ENCODE data around the gene ITSN1.

DNA sequence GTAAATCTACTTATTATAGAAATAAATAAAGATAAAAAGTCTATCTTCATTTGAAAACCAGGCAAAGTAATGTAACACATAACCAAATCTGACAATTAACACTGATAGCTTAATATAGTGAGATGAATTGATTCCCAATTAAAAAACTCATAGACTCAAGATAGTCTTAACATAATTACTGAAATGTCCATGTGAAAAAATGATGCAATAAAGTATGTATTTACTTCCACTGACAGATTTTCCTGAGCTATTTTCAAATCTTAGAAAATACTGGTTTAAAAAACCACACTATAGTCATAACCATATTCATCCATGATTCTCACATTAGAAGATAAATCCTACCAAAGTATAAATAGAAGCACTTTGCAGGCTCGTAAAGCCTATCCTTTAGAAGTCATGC lies 44.2 kb upstream of the ITSN1 start:
- TF ChIP-seq, protein P1, sequence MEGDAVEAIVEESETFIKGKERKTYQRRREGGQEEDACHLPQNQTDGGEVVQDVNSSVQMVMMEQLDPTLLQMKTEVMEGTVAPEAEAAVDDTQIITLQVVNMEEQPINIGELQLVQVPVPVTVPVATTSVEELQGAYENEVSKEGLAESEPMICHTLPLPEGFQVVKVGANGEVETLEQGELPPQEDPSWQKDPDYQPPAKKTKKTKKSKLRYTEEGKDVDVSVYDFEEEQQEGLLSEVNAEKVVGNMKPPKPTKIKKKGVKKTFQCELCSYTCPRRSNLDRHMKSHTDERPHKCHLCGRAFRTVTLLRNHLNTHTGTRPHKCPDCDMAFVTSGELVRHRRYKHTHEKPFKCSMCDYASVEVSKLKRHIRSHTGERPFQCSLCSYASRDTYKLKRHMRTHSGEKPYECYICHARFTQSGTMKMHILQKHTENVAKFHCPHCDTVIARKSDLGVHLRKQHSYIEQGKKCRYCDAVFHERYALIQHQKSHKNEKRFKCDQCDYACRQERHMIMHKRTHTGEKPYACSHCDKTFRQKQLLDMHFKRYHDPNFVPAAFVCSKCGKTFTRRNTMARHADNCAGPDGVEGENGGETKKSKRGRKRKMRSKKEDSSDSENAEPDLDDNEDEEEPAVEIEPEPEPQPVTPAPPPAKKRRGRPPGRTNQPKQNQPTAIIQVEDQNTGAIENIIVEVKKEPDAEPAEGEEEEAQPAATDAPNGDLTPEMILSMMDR (IDR thresholded peaks at IDR 0.05) = no peak
- TF ChIP-seq POLR2A (IDR thresholded peaks at IDR 0.05) = no peak
